Stimulated activated CD8-positive, alpha-beta memory T cell treated with anti-CD3 and anti-CD28 coated beads, Interleukin-2, amount 100 ng/mL, for 1 hour (primary cell): Measurements from ENCODE around the gene CAMK1D.

Experiments
- DNase-seq, 2 donors: peaks; one replicate each; pipeline ENCODE4 v3.0.0-alpha.2; 2020; ENCODE audit warnings: low read depth in 2 of 2

CAMK1D gene

DNA sequence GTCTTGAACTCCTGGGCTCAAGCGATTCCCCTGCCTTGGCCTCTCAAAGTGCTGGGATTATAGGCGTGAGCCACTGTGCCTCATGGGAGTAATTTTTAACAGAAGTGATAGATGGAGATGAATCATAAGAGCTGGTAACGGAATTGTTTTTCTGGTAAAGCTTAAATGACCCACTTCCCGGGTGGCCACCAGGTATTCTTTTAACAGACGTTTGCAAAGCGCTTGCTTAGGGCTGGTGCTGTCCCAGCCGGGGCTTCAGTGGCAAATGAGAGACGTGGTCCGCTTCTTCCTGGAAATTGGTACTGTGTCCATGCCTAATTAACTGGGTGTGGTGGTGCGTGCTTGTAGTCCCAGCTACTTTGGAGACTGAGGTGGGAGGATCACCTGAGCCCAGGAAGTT is 23.5 kb downstream of the CAMK1D start:
- DNase-seq, result no peak

DNA sequence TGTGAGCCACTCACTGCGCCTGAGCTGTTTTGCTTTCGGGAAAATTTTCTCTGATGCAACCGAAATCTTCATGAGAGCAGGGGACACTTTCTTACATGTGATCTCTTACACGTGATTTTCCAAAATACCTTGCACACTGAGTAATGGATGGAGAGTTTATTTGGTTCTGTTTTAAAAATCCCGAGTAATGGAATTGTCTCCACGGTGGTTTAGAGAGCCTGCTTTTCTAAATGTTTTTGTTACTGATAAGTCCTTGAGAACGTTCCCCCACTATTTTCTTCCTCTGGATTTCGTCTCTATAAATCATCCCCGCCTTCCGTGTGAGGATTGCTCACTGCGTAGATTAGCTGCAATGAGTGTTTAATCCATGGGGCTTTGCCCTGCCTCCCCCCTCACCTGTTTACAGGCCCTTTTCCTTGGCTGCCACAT is 25.7 kb downstream of the CAMK1D start:
- no peak for DNase-seq

GRCh38 chr10:12376211-12376610 is 26.9 kb downstream of the CAMK1D start:
- DNase-seq, result no peak

GRCh38 chr10:12377658-12378290 is 28.4 kb downstream of the CAMK1D start:
- no peak for DNase-seq

DNA sequence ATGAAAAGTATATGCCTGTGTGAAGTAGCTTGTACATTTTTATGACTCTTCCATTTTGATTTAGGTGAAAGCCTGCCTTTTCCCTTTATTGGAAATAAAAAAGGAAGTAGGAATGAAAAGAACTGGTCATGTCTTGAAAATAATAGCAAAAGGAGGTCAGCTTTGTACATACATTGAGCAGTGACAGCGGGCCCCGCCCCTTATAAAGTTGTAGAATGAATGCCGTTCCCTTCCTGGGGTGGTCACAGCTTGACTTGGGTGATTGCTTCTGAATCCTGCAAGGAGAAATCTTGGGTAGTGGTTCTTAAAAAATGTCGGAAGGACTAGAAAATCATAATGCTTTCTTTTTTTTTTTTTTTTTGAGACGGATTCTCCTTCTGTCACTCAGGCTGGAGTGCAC is 31.7 kb downstream of the CAMK1D start:
- no peak for DNase-seq

DNA sequence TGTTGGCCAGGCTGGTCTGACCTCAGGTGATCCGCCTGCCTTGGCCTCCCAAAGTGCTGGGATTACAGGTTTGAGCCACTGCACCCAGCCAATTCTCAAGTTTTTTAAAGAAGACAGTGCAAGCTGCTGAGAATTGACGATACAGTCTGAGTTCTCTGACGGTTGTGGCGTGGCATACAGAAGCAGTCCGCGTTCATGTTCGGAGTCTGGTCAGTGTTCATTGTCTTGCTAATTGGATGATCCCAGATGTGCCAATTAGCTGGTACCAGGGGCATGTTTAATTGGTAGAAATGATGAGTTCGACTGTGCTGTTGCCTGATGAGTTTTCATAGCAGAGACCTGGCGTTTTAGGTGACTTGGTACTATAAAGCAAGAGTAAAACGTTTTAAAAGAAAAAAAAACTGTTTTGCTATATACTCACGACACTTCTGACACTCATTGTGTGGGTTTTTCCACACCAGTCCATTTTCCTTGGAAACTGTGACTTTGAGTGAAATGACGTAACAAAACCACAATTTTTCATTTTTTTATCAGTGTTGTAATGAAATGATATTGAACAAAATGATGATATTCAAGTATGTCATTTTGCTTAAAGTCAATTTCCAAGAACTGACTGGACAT is 32.3 kb downstream of the CAMK1D start:
- no peak for DNase-seq

DNA sequence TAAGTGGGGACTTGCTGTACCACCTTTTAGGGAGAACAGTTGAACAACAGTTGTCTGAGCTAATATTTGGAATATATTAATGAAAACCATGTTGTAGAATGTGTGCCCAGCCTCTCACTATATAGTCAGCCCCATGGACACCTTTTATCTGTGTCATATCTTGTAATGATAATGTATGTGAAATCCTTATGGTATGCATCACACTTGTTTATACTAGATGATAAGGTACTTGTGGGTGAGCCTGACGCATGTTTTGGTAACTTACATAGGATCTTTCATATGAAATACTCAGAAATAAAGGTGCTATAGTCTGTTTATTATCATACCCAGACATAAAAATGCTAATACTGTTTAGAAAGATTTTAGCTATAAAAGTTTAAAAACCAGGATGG is 32.8 kb downstream of the CAMK1D start:
- no peak for DNase-seq

DNA sequence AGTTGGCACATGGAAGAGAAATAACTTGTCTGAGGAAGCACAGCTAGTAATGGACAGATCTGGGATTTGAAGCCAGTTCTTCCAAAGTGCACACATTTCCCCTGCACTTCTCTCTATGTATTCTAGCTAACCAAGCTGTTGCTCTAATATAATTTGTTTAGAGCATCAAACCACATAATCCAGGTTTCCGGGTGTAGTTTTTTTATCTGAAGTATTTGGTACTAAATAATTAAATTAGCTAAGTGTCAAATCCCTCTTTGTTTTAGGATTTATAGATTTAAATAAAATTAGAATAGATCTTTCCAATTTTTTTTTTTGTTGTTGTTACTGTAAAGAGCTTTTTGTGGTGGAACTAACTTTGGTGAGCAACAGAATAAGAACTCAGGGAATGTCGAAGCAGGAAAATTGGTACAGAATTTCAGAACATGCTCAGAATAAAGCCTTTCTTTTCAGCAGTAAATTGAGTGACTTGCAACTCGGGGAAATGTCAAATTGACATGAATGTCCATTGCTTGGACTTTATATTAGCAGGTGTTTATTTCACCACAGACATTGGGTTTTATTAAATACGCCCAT is 33.7 kb downstream of the CAMK1D start:
- DNase-seq, result no peak

- no peak for DNase-seq
Observed at GRCh38 chr10:12384906-12385305, 35.6 kb downstream of the CAMK1D start.

DNA sequence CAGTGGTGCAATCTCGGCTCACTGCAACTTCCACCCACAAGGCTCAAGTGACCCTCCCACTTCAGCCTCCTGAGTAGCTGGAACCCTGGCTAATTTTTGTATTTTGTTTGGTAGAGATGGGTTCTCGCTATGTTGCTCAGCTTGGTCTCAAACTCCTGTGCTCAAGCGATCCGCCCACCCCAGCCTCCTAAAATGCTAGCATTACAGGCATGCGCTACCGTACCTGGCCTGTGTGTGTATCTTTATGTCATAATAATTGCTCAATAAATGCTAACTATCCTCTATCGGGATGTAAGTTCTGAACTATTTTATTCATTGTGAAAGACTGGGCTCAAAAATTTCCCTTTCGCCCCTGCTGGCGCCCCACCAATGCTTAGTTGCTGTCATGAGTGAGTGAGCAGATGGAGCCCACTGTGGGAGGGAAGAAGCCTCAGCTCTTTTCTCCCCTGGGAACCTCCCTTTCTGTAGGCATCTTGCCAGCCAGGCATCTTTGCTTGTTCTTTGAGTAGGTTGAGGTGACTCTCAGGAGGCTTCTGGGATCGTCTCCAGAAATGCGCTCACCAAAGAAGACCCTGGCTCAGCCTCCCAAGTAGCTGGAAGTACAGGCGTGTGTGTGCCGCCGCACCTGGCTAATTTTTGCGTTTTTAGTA is 38.3 kb downstream of the CAMK1D start:
- DNase-seq, result no peak

DNA sequence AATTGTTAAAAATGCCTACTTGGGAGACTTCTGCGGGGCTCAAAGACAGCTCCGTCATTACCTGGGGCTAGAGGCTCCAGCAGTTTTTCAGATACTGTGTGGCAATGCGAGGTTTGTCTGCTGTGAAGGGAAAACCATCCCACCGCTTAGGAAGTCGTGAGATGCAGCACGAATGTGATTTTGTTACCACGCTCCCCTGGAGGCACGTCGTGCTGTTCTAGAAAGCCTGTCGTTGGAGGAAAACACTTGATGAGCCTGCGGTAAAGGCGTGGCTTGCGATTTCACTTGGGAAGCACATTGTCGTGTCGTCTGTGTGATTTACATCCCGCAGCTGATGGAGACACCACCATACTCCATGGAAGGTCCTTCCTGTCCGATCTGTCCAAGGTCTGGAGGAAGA is 39.3 kb downstream of the CAMK1D start:
- no peak for DNase-seq

- no peak for DNase-seq
Observed at GRCh38 chr10:12389154-12389734, 39.9 kb downstream of the CAMK1D start.

GRCh38 chr10:12390733-12391132 is 41.4 kb downstream of the CAMK1D start:
- no peak for DNase-seq

DNA sequence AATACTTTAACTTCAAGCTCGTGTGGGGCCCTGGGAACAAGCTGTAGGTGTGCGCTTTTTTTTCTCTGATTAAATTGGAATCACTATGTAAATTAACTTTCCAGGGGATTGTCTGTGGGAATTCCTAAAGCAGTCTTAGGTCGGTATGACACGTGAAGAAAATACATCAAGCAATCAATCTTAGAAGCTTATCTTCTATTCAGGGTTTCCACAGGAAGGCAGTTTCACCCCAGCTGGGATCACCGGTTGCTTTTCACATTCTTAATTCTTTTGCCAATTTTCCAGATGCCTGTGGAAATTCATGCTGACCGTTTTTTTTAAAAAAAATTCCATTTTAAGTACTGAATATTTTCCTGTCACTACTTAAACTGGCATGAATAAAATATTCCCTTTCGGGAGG is 41.9 kb downstream of the CAMK1D start:
- no peak for DNase-seq

GRCh38 chr10:12393831-12394230 is 44.5 kb downstream of the CAMK1D start:
- DNase-seq, result no peak

DNA sequence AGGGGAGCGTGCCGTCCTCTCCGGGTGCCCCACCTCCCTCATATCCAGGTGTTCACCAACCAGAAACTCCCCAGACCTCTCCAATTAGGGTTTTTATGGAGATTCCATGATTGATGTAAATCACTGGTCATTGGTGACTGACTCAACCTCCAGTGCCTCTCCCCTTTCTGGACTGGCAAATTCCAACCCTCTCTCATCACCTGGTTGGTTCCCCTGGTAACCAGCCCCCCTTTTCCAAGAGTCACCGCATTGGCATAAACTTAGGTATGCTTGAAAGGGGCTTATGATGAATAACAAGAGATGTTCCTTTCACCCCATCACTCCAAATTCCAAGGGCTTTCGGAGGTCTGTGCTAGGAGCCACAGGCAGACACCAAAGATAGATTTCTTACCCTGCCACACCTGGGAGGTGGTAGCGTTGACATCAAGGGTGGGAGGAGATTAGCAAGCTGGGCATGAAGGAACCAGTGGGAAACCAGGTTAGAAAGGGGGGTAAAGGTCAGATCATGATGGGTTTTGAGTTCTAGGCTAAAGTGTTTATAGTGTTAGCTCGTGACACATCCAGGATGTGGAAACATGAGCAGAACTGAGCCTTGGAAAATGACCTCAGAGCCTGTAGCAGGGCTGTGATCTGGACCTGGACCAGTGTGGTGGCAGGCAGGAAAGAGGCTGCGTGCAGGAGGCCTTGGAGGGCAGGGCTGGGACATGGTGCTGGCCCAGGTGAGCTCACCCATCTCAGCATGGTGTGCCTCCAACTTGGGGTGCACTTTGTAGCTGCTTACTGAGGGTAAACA is 45.1 kb downstream of the CAMK1D start:
- DNase-seq, result no peak

GRCh38 chr10:12396093-12396492 is 46.7 kb downstream of the CAMK1D start:
- no peak for DNase-seq

DNA sequence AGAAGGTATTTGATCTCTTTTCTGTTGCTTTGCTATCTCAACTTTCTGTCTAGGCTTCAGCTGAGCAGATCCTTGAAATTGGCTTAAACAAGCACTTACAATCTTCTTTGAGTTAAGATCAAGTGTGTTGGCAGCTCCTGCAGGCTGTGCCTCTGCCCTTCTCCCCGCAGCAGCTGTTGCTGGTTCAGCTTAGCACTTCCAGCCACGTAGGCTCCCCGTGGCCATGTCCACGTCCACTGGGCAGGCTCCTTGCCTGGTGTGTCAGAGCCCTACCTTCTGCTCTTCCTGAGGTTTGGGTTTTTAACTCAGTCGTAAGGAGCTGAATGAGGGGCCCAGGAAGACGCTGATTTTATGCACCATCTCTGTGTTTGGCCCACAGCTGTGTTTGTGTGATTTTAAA is 47.2 kb downstream of the CAMK1D start:
- no peak for DNase-seq

DNA sequence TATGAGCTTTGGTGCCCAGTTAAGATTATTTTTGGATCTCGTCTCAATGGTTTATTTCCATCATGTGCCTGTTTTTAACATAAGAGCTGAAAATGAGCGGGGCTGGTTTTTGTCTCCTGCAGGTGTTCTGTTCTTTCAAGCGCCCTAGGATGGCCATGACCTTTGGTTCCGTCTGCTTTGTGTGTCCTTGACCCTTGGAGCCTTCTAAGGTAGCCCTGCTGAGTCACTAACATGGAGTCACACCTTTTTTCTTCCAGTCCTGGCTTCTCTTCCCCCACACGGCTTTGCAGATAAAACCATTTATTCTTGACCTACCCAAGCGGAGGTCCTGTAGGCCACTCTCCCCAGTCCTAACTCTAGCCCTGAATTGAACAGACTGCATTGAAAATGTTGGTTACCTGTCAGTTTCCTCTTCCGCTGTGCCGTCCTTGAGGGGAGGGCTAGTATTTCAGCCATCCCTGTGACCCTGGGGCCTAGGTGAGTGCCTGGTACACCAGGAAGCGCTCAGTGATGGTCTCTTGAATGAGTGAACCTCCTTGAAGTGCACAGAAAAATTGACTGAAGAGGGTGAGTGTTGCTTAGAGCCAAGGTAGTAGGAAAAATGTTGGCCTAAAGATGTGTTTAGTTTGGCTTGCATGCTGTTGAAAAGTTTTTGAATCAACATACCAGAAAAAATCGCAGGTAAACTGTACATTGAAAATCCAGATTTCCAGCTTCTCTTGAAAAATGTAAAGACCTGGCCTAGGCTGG is 48.0 kb downstream of the CAMK1D start:
- no peak for DNase-seq

GRCh38 chr10:12397941-12398340 is 48.6 kb downstream of the CAMK1D start:
- DNase-seq, result no peak

- DNase-seq, result no peak
Observed at GRCh38 chr10:12400266-12400931, 51.1 kb downstream of the CAMK1D start.
